Adrenal gland (tissue), 12 donors: ENCODE results near the gene IGFN1. TPM values are rescaled to one million over a fixed set of nuclear protein-coding genes. Genes with fewer than 3 reads are reported as not detected.

Source experiments
- DNase-seq, 7 donors: peaks; one replicate each; pipeline ENCODE4 v3.0.0-alpha.2; 2019 to 2020
- H3K27ac ChIP-seq, 5 donors: fragments of 200-600 bp; sonication (generic) in 4 of 5; 1 replicate in 3 of 5; 2 replicates in 2 of 5; pipeline versions ENCODE4 v1.5.1 to v1.8.0; 2016 to 2020; ENCODE audit warnings: mild to moderate bottlenecking in 1 of 5
- H3K27me3 ChIP-seq: fragments of 200-600 bp; 2 replicates; pipeline ENCODE4 v1.8.0; 2021
- H3K36me3 ChIP-seq, 2 donors: fragments of 200-600 bp; replicated peaks in 1 of 2; 1 replicate in 1 of 2; 2 replicates in 1 of 2; pipeline versions ENCODE4 v1.5.1 to v1.8.0; 2018 to 2022
- H3K4me1 ChIP-seq, 2 donors: fragments of 200-600 bp; replicated peaks in 1 of 2; 1 replicate in 1 of 2; 2 replicates in 1 of 2; pipeline versions ENCODE4 v1.5.1 to v1.8.0; 2018 to 2021
- H3K4me3 ChIP-seq, 4 donors: fragments of 200-600 bp; sonication (generic) in 3 of 4; one replicate each; pipeline ENCODE4 v1.5.1; 2016 to 2018
- H3K9me3 ChIP-seq, 3 donors: fragments of 200-600 bp; sonication (generic) in 1 of 3; replicated peaks in 1 of 3; 1 replicate in 2 of 3; 2 replicates in 1 of 3; pipeline versions ENCODE4 v1.5.1 to v1.8.0; 2016 to 2021
- CTCF ChIP-seq, 6 experiments: fragments of 450-650 bp in 4 of 6; fragments of 200-600 bp in 2 of 6; sonication (generic) in 1 of 6; IDR thresholded peaks; 1 replicate in 5 of 6; 2 replicates in 1 of 6; pipeline versions ENCODE4 v1.5.1 to v1.8.0; 2016 to 2021; ENCODE audit warnings: antibody characterized with exemption in 6 of 6, mild to moderate bottlenecking in 2 of 6, moderate library complexity in 1 of 6
- POLR2A ChIP-seq, 2 donors: fragments of 450-650 bp; IDR thresholded peaks; one replicate each; pipeline ENCODE4 v1.6.1; 2017; ENCODE audit warnings: antibody characterized with exemption in 2 of 2, mild to moderate bottlenecking in 2 of 2, moderate library complexity in 1 of 2
- WGBS, 4 donors: extraction: QIAGEN DNeasy Blood & Tissue Kit in 2 of 4; methylation state at CpG; one replicate each; pipeline versions ENCODE4 v1.1.5 to v1.1.7; 2013 to 2017; 5-methylcytosine and 5-hydroxymethylcytosine counted together
- intact Hi-C, 2 donors: fragments of 100-400 bp; cut with DNase I; formaldehyde crosslinking; loops; one replicate each; pipeline versions ENCODE4 v1.14.1 to v1.15.0; 2022 to 2023
- polyA plus RNA-seq, 3 donors: library from polyadenylated mRNA; stranded (reverse); fragments of 200-250 nt in 2 of 3; fragments of 350-450 nt in 1 of 3; fragmentation: Illumina TruSeq in 1 of 3; extraction: RNeasy Lipid Tissue Mini Kit (QIAGEN cat#74804) in 1 of 3; gene quantifications; one replicate each; pipeline ENCODE4 v1.2.3, GENCODE V29; 2013 to 2014
- total RNA-seq, 9 donors: library from RNA; depleted of rRNA in 4 of 9; stranded (reverse); fragments of >200 nt in 4 of 9; fragments of 120-200 nt in 1 of 9; fragmentation: NEBNext Ultra II Directional in 1 of 9; extraction: Animal tissue kit (Norgen Biotek cat#: 25700) in 1 of 9; gene quantifications; one replicate each; pipeline versions ENCODE4 v1.1.0 to v1.2.4, GENCODE V29; 2013 to 2023
- donor health status: healthy with polysubstance abuse.
- donor health status: Bipolar disorder and iron deficiency.
- donor health status: DM: yes; HTN: yes; CAD: no.
- donor health status: DM: no; HTN: no; CAD: no.
- donor health status: DM: no; HTN: no; CAD: no.
- donor health status: DM: yes; HTN: yes; CAD: no.

The IGFN1 gene
- total and polyA plus RNA-seq, 12 donors = 0.09 to 3.0 (median 0.28) TPM; not detected in 3

GRCh38 chr1:201149400-201149799, 41.2 kb upstream of the IGFN1 start:
- 75 to 91% (median 85%) methylated on average over 4 of the region's 4 CpGs for WGBS, 4 donors
- Histone ChIP-seq H3K27ac (no peak overlapping the region), H3K27me3 (no peaks in the 10 kb centered on the region), H3K36me3 (peaks cover 0 to 54% of the 10 kb centered on the region in 2 donors), H3K9me3 (no peaks in the 10 kb centered on the region), H3K4me3 (no peak overlapping the region), H3K4me1 (peaks cover 7 to 20% of the 10 kb centered on the region in 2 donors)
- DNase-seq = no peak
- TF ChIP-seq POLR2A (IDR thresholded peaks at IDR 0.05) = no peak
- TF ChIP-seq CTCF (IDR thresholded peaks at IDR 0.05) = peak in 5 of 6 experiments; percentile 16 to 33 (median 24)
- intact Hi-C loops = loop anchor here in 1 of 2 donors (10.0 kb wide), 1 partner anchor 55 kb away; no protein-coding TSS in a partner anchor

- Histone ChIP-seq H3K27me3 (no peaks in the 10 kb centered on the region), H3K4me1 (peaks cover 7 to 20% of the 10 kb centered on the region in 2 donors), H3K4me3 (peak overlapping the region; percentile 14 to 71 (median 69)), H3K27ac (peak overlapping the region in 3 of 5 donors; percentile 49 to 75 (median 73)), H3K36me3 (peaks cover 0 to 19% of the 10 kb centered on the region in 2 donors), H3K9me3 (no peaks in the 10 kb centered on the region)
- no peak for DNase-seq
- no peak for TF ChIP-seq POLR2A (IDR thresholded peaks at IDR 0.05)
- no peak for TF ChIP-seq CTCF (IDR thresholded peaks at IDR 0.05)
- 2 to 7% (median 3%) methylated on average over 11 to 37 of the region's 37 CpGs for WGBS, 4 donors
- intact Hi-C loops = no loop called here
Measured at GRCh38 chr1:201153474-201154388, 36.9 kb upstream of the IGFN1 start.

- peak within 1 kb of the TSS; percentile 14 to 71 (median 69) for H3K4me3 ChIP-seq
- intact Hi-C loops = no loop called here
- peaks cover 7 to 20% of the 10 kb centered on the region in 2 donors for H3K4me1 ChIP-seq
- TF ChIP-seq CTCF (IDR thresholded peaks at IDR 0.05) (no peak), POLR2A (IDR thresholded peaks at IDR 0.05) (peak in 1 of 2 donors; percentile 51)
- H3K27me3 ChIP-seq = no peaks in the 10 kb centered on the region
- peak; percentile 97 to 99 (median 98) for DNase-seq
- H3K36me3 ChIP-seq = peaks cover 0 to 16% of the 10 kb centered on the region in 2 donors
- WGBS, 4 donors = 9 to 19% (median 12%) methylated on average over 15 to 31 of the region's 31 CpGs
- H3K27ac ChIP-seq = peak within 1 kb of the TSS in 3 of 5 donors; percentile 49 to 75 (median 73)
- no peaks in the 10 kb centered on the region for H3K9me3 ChIP-seq
Measured at GRCh38 chr1:201154389-201155165, 36.0 kb upstream of the IGFN1 start, which contains the start of gene TMEM9. Gene TMEM9, minus strand, starts transcription at chr1:201154474. Its CDS starts 551 bp downstream, at chr1:201153923.

- Histone ChIP-seq H3K27ac (no peak overlapping the region), H3K27me3 (no peaks in the 10 kb centered on the region)
- 74 to 91% (median 79%) methylated on average over 2 of the region's 2 CpGs for WGBS, 4 donors
Measured at GRCh38 chr1:201155354-201155753, 35.3 kb upstream of the IGFN1 start.

More at GRCh38 chr1:201155354-201155753, 35.3 kb upstream of the IGFN1 start:
- Histone ChIP-seq H3K4me3 (no peak overlapping the region), H3K4me1 (peaks cover 7 to 17% of the 10 kb centered on the region in 2 donors), H3K9me3 (no peaks in the 10 kb centered on the region), H3K36me3 (peaks cover 0 to 8% of the 10 kb centered on the region in 2 donors)
- TF ChIP-seq POLR2A (IDR thresholded peaks at IDR 0.05) (no peak), CTCF (IDR thresholded peaks at IDR 0.05) (no peak)
- peak in 1 of 7 donors; percentile 7 for DNase-seq
- intact Hi-C loops = no loop called here
